Cardiac muscle cell (in vitro differentiated cells and primary cell): ENCODE measurements around the gene CDC42EP3. TPM values are rescaled to one million over a fixed set of nuclear protein-coding genes. Genes with fewer than 3 reads are reported as not detected.

Experiments used
- DNase-seq, 2 donors: peaks; one replicate each; pipeline versions ENCODE4 v3.0.0 to v3.0.0-alpha.2; 2010 to 2017; ENCODE audit warnings: low read depth in 1 of 2, low spot score in 1 of 2
- H3K27ac ChIP-seq: fragments of 200-600 bp; sonication (generic); 2 replicates; pipeline ENCODE4 v1.5.1; 2016
- H3K27me3 ChIP-seq: fragments of 200-600 bp; sonication (generic); 2 replicates; pipeline ENCODE4 v1.6.0; 2016; ENCODE audit warnings: control low read depth
- H3K36me3 ChIP-seq: fragments of 200-600 bp; sonication (generic); 2 replicates; pipeline ENCODE4 v1.5.1; 2016; ENCODE audit warnings: control low read depth
- H3K4me1 ChIP-seq: fragments of 200-600 bp; sonication (generic); 2 replicates; pipeline ENCODE4 v1.8.1; 2017; ENCODE audit warnings: low read depth, mild to moderate bottlenecking, mixed run types
- H3K4me3 ChIP-seq: fragments of 200-600 bp; sonication (generic); 2 replicates; pipeline ENCODE4 v1.5.1; 2016; ENCODE audit warnings: mild to moderate bottlenecking
- H3K9me3 ChIP-seq: fragments of 200-600 bp; sonication (generic); 2 replicates; pipeline ENCODE4 v1.5.1; 2017; ENCODE audit warnings: low read depth, mild to moderate bottlenecking, control low read depth
- polyA plus RNA-seq: library from polyadenylated mRNA; unstranded; fragments of >200 nt; fragmentation: Nextera tagmentation; extraction: Ambion mirVana; gene quantifications from 2 replicates; pipeline ENCODE4 v1.2.1, GENCODE V29; 2016
- total RNA-seq: library from RNA; depleted of rRNA; stranded (reverse); fragments of >200 nt; gene quantifications from 2 replicates; pipeline ENCODE4 v1.2.3, GENCODE V29; 2016
- TF ChIP-seq, protein P1 (sequence below): IDR thresholded peaks from 2 replicates; pipeline ENCODE4 v1.5.1; 2012; ENCODE audit warnings: low read depth, mild to moderate bottlenecking, low read length

CDC42EP3 gene
- total and polyA plus RNA-seq, 2 experiments from 2014 or later, result 36.2 to 56.7 TPM

GRCh38 chr2:37652199-37652640, 19.2 kb downstream of the CDC42EP3 start:
- H3K27me3 ChIP-seq, result no peaks in the 10 kb centered on the region
- no peaks in the 10 kb centered on the region for H3K9me3 ChIP-seq
- TF ChIP-seq, protein P1, sequence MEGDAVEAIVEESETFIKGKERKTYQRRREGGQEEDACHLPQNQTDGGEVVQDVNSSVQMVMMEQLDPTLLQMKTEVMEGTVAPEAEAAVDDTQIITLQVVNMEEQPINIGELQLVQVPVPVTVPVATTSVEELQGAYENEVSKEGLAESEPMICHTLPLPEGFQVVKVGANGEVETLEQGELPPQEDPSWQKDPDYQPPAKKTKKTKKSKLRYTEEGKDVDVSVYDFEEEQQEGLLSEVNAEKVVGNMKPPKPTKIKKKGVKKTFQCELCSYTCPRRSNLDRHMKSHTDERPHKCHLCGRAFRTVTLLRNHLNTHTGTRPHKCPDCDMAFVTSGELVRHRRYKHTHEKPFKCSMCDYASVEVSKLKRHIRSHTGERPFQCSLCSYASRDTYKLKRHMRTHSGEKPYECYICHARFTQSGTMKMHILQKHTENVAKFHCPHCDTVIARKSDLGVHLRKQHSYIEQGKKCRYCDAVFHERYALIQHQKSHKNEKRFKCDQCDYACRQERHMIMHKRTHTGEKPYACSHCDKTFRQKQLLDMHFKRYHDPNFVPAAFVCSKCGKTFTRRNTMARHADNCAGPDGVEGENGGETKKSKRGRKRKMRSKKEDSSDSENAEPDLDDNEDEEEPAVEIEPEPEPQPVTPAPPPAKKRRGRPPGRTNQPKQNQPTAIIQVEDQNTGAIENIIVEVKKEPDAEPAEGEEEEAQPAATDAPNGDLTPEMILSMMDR, result no peak
- no peaks in the 10 kb centered on the region for H3K36me3 ChIP-seq
- H3K4me1 ChIP-seq, result peaks cover 48% of the 10 kb centered on the region
- no peak overlapping the region for H3K27ac ChIP-seq
- H3K4me3 ChIP-seq, result no peak overlapping the region
- peak in 1 of 2 donors; percentile 51 for DNase-seq

GRCh38 chr2:37650548-37651093, 20.8 kb downstream of the CDC42EP3 start:
- DNase-seq, result no peak
- Histone ChIP-seq H3K27me3 (no peaks in the 10 kb centered on the region), H3K9me3 (no peaks in the 10 kb centered on the region), H3K4me3 (no peak overlapping the region), H3K27ac (no peak overlapping the region), H3K4me1 (peaks cover 36% of the 10 kb centered on the region), H3K36me3 (peaks cover 7% of the 10 kb centered on the region)
- TF ChIP-seq, protein P1, result no peak

DNA sequence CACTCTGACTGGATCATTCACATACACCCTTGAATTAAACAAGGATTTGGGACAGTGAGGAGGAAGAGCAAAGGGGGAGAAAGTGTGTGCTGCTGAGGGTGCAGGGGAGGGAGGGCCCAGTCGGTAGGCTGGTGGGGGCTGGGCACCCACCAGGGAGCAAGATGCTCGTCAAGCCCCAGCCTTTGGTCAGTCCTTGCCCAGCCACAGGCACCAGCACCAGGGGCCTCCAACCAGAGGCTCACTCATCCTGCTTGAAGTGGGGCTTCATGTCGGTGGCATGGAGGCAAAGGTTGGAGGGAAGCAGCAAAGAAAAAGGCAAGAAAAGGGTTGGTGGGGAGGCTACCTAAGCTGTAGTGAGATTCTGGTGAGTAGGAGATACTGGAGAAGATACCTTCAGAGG, 21.9 kb downstream of the CDC42EP3 start:
- Histone ChIP-seq H3K36me3 (peaks cover 18% of the 10 kb centered on the region), H3K4me3 (no peak overlapping the region), H3K27me3 (no peaks in the 10 kb centered on the region), H3K27ac (no peak overlapping the region), H3K9me3 (no peaks in the 10 kb centered on the region), H3K4me1 (peaks cover 25% of the 10 kb centered on the region)
- TF ChIP-seq, protein P1, result no peak
- DNase-seq, result no peak

DNA sequence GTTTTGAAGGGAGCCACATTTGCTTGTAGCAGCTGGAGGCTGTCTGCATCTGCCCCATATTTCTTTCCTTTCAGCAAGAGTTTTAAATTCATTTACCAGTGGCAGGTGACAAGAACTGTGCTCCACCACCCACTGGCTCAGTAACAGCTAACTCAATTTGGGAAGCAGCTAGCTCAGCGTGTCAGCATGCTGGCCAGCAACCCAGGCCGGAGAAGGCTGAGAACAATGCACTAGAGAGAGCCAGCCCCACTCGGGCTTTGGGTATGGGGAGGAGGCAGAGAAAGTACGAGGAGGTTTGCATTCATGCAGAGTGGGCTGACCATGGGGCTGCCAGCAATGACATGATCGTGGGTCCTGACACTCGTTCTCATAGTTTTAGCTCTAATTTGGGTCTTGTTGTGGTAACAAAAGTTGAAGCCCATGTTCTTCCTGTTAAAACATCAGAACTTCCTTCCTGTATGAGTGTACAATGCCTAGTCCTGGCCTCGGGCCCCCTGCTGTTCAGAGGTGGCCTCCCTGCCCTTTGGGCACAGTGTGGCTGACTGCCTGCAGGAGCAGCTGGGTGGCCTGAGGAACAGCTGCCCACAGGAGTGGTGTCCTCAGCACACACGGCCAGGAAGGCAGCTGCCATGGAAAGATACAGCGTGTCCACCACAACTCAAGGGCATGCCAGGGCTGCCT, 23.0 kb downstream of the CDC42EP3 start:
- Histone ChIP-seq H3K4me1 (peaks cover 15% of the 10 kb centered on the region), H3K36me3 (peaks cover 25% of the 10 kb centered on the region), H3K4me3 (no peak overlapping the region), H3K27ac (no peak overlapping the region), H3K9me3 (no peaks in the 10 kb centered on the region), H3K27me3 (no peaks in the 10 kb centered on the region)
- TF ChIP-seq, protein P1, result peak; percentile 5
- DNase-seq, result peak in 1 of 2 donors; percentile 38

GRCh38 chr2:37647971-37648330, 23.5 kb downstream of the CDC42EP3 start:
- H3K4me1 ChIP-seq, result peaks cover 11% of the 10 kb centered on the region
- no peak overlapping the region for H3K27ac ChIP-seq
- DNase-seq, result peak in 1 of 2 donors; percentile 28
- TF ChIP-seq, protein P1, result no peak
- peaks cover 28% of the 10 kb centered on the region for H3K36me3 ChIP-seq
- no peaks in the 10 kb centered on the region for H3K9me3 ChIP-seq
- H3K4me3 ChIP-seq, result no peak overlapping the region
- H3K27me3 ChIP-seq, result no peaks in the 10 kb centered on the region
